Left kidney (tissue), 8 donors: ENCODE data around the gene RHOT1. TPM values are rescaled to one million over a fixed set of nuclear protein-coding genes. Genes with fewer than 3 reads are reported as not detected.
"Not testable (repeated sequence)": the region's sequence is repeated elsewhere in the genome, so short reads cannot be mapped to it uniquely, and the experiment has no call there.

Experiments
- DNase-seq: peaks from one replicate; pipeline ENCODE4 v3.0.0-alpha.2; 2013
- long read RNA-seq, 8 donors: transcript quantifications; one replicate each; lab custom pipeline, GENCODE V29; 2026
- polyA plus RNA-seq: library from polyadenylated mRNA; unstranded; fragments of 120-200 nt; gene quantifications from one replicate; pipeline ENCODE4 v1.2.1, GENCODE V29; 2013; ENCODE audit not compliant: insufficient read length

The RHOT1 gene
- 61.7 TPM for polyA plus RNA-seq
- long read RNA-seq, donor 1, transcript RHOT1-201 (19 exons, 3,133 nt), result major isoform, 7 of 11 reads
- long read RNA-seq, donor 1, partial matches to known transcripts, result 0 of 11 reads
- long read RNA-seq, donor 1, other reads (novel, unspliced or antisense), result 0 of 11 reads
- long read RNA-seq, donor 2, partial matches to known transcripts, result 8 of 17 reads
- long read RNA-seq, donor 2, other reads (novel, unspliced or antisense), result 0 of 17 reads
- long read RNA-seq, donor 3, partial matches to known transcripts, result 0 of 8 reads
- long read RNA-seq, donor 3, other reads (novel, unspliced or antisense), result 0 of 8 reads
- long read RNA-seq, donor 4, result 0 reads
- long read RNA-seq, donor 5, transcript RHOT1-201 (19 exons, 3,133 nt), result major isoform, 8 of 19 reads
- long read RNA-seq, donor 5, transcript RHOT1-205 (20 exons, 2,516 nt), result minor isoform, 6 of 19 reads
- long read RNA-seq, donor 5, partial matches to known transcripts, result 0 of 19 reads
- long read RNA-seq, donor 5, other reads (novel, unspliced or antisense), result 0 of 19 reads
- long read RNA-seq, donor 6, partial matches to known transcripts, result 6 of 11 reads
- long read RNA-seq, donor 6, other reads (novel, unspliced or antisense), result 0 of 11 reads
- long read RNA-seq, donor 7, transcript RHOT1-201 (19 exons, 3,133 nt), result major isoform, 8 of 12 reads
- long read RNA-seq, donor 7, partial matches to known transcripts, result 0 of 12 reads
- long read RNA-seq, donor 7, other reads (novel, unspliced or antisense), result 0 of 12 reads
- long read RNA-seq, donor 8, transcript RHOT1-201 (19 exons, 3,133 nt), result major isoform, 9 of 13 reads
- long read RNA-seq, donor 8, partial matches to known transcripts, result 0 of 13 reads
- long read RNA-seq, donor 8, other reads (novel, unspliced or antisense), result 0 of 13 reads

DNA sequence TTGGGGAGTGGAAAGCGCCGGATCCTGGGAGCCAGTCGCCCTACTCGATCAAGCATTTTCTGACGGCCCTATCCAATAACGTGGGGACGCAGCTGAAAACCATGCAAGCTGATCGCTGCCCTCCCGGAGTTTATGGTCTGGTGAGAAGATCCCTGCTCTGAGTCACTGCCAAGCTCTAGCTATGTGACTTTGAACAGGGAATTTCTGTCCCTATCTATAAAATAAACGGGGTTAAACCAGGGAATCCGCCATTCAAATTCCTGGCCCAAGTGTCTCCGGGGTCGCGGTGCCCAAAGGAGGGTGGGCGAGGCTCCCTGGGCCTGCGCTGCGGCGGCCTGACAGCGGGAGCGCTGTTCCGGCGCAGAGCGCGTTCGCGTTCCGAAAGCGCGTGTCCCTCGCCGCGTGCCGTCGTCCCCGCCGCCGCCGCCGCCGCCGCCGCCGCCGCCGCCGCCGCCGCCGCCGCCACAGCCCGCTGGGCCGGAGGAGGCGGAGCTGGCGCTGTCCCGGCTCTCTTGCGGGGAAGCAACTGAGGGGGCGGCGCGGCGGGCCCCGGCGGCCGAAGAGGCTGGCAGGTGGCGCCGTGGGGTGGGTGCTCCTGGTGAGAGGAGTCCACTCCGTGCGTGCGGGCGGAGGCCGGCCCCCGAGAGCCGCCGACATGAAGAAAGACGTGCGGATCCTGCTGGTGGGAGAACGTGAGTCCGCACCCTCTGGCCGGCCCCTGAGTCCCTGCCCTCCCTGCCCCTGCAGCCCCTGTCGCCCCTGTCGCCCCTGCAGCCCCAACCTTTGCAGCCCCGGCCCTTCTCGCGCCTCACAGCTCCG is at the start of gene RHOT1:
Gene RHOT1, plus strand, starts transcription at position 465 of the 819 bp plus-strand sequence. Its CDS starts 191 bp downstream, at position 656.
- peak; percentile 74 for DNase-seq

GRCh38 chr17:32099686-32100085 is 42.6 kb upstream of the RHOT1 start:
- no peak for DNase-seq

DNA sequence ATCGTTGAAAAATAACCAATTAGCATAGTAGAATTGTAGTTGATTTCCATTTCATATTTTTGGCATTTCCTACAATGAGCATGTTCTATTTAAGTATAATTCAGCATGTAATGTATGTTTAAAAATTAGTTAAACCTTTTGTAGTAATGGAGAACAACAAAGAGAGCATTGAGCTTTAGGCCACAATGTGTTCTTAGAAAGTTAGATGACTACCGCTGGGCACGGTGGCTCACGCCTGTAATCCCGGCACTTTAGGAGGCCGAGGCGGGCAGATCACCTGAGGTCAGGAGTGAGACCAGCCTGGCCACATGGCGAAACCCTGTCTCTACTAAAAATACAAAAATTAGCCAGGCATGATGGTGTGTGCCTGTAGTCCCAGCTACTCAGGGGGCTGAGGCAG is 42.0 kb upstream of the RHOT1 start:
- not testable (repeated sequence) for DNase-seq

- no peak for DNase-seq
These were observed 41.2 kb upstream of the RHOT1 start for GRCh38 chr17:32100971-32101631.

- no peak for DNase-seq
These were observed 40.1 kb upstream of the RHOT1 start for GRCh38 chr17:32102172-32102571.

- DNase-seq, result no peak
These were observed 39.6 kb upstream of the RHOT1 start for GRCh38 chr17:32102646-32103186.

DNA sequence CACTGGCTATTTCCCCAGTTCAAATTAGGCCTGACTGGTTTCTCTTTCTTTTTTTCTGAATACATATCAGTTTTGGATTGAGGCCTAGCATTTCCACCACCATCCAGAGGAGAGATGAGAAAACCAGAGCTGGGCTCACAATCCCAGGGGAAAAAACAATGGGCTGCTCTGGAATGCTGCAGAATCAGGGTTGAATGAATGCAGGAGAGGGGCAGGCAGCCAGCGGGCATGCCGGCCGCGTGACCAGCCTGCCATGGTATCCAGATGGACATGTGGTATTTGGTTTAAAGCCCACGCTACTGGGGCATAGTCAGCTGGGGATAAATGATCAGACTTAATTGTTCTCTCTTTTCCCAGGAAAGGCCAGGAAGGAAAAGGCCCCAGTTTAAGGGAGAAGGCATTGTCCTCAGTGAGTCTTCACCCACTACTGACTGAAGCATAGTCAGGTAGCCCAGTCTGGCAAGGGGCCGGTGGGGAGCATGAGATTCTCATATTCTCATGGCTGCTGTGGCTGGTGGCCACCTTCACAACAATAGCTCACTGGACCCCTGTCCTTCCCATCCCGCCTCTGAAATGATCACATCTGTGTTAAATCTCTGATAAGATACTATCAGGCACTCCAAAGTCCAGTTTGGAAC is 38.7 kb upstream of the RHOT1 start:
- no peak for DNase-seq

- no peak for DNase-seq
These were observed 38.1 kb upstream of the RHOT1 start for GRCh38 chr17:32104158-32104557.

DNA sequence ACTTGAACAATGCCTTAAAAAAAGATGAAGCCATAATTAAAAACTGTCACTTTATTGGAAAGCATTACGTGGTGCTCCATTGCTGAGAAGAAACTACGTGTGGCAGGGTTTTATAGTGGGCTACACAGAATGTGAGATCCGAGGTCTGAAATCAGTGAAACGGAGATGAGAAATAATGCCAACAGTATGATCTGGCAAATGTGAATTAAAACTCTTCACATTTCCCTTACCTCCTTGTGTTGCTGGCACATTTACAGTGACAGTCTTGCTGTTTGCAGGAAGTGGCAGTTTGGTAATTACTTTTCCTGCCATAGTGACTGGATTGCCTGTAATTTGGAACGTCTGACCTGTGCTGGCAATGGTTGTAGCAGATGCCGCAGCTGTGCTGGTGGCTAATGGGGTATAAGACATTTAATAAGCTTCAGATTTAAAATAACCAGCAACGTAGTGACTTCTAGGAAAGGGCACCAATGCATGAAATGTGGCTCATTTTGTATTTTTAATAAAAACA is 35.8 kb upstream of the RHOT1 start:
- DNase-seq, result not testable (repeated sequence)

GRCh38 chr17:32107194-32107593 is 35.1 kb upstream of the RHOT1 start:
- not testable (repeated sequence) for DNase-seq

DNA sequence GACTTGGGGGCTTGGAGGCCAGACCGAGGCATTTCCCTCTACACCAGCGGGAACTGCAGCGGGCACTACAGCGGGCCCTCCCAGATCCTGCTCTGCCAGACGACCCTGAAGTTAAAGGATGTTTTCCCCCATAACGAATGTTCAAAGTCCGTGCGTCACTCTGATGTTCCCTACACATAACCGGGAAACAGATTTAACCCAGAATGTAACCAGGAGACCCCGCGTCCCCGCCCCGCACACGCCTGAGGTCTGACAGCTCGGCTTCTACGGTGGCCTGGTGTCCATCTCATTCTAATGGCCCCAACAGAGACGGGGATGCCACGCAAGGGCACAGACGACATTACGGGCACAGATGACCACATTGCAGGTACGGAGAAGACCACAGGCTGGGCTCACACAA is 31.7 kb upstream of the RHOT1 start:
- DNase-seq, result no peak

DNA sequence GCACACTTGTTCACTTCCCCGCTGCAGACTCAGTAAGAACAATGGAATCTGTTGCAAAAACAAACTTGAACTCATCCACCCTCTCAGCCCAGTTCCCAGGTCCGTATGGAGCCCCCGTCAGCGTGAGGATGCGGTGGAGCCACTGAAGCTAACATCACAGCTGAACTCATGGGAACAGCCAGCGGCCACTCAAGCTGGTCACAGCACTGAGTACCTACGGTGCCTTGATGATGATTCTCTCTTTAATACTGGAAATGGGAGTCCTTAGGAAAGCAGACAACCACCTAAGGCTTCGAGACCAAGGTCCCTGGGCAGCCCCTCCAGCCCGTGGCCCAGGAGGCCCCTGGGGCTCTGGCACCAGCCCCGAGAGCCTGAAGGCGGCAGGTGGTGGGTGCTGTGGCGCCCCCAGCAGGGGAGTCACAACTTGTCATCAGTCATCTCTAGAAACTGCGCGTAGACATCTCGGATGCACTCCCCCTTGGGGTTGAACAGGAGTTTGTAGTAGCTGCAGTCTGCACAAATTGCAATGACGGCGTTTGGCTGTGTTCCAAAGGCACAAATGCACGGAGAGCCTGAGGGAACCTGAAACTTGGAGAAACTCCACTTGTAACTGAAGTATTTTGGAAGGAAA is 31.0 kb upstream of the RHOT1 start:
- DNase-seq, result peak; percentile 78

GRCh38 chr17:32112416-32112815 is 29.9 kb upstream of the RHOT1 start:
- DNase-seq, result no peak

DNA sequence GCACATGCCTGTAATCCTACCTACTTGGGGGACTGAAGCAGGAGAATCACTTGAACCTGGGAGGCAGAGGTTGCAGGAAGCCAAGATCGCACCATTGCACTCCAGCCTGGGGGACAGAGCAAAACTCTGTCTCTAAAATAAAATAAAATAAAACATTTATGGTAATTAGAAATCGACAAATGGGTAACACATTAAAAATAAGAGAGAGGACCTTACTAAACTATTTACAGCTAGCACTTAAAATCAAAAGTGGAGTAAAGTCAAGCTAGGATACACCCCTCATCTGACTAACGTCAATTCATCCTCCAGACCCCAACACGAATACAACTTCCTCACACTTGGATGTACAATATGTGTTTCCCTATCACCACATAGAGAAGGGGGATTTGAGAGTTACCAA is 27.8 kb upstream of the RHOT1 start:
- no peak for DNase-seq

DNA sequence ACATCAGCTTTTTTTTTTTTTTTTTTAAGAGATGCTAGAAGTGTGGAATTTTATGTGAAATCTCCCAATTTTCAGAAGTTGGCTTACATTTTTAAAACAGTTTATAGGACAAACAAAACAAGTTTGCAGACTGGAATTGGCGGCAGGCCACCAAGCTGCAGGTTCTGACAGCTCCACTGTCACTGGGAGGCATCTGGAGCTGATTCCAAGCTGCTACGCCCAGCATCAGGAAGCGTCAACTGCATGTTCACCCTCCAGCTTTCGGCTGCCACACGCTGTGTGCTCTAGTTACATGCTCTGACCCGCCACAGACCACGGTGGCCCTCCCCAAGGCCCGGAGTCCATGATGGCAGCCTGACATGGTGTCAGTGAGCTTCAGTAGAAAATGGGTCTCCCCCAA is 26.8 kb upstream of the RHOT1 start:
- DNase-seq, result not testable (repeated sequence)

DNA sequence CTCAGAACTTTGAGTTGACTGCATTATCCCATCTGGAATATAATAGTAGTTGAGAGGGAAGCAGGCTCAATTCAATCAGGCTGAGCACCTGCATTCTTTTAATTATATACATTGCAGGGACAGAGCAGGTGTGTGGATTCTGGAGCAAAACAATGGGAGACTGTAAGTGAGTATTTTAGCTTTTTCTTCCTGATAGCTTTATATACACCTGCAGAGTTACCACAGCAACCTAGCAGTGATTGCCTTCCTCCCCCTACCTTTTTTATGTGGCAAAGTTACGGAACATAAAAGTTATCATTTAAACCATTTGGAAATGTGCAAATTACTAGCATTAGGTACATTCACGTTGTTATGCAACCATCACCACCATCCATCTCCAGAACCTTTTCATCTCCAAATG is 25.4 kb upstream of the RHOT1 start:
- DNase-seq, result no peak

- no peak for DNase-seq
These were observed 24.9 kb upstream of the RHOT1 start for GRCh38 chr17:32117399-32117798.

DNA sequence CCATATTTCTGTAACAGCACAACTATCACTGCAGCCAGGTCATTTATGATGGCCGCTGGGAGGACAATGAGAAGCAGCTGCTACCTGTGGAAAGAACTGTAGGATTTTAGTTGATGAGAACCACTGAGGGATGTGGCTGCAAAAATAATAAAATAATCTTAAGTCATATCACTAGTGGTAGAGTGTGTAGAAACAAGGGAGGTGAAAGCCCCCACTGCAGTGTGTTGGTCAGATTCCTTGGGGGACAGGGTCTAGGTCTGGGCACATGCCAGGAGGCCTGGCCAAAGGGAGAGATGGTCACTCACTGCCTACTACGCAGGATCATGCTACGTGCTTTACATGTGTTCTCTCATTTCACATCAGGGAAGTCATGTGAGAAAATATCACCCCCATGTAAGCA is 24.2 kb upstream of the RHOT1 start:
- DNase-seq, result not testable (repeated sequence)

DNA sequence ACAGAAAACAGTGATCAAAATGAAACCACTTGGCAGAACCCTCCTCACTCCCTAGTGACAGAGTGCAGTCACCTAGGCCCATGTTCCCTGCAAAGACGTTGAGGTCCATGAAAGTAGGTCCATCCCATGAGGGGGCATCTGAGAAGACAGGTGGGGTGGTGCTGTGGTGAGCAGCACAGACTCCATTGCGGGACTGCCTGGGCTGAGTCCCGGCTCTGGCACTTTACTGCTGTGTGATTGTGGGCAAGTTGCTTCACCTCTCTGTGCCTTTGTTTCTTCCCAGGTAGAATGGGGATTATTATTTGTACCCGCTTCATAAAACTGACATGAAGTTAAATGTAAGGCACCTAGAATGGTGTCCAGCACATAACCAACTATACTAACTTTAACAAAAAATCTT is 23.5 kb upstream of the RHOT1 start:
- DNase-seq, result no peak

DNA sequence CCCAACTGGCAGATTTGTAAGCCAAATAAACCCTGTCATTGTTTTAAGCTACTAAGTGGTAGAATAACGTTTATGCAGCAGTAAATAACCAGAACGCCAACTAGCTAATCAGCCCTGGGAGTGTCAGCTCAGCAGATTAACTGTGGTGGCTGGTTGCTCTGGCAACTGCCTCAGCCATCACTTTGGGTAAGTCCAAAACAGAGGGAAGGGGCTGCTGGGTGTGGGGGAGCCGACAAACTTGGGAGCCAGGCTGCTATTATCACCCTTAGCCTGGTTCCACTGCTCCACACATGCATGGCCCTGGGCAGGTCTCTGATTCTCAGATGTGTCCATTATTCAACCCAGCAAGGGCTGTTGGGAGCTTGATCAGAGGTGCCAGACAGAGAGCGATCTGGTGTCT is 22.2 kb upstream of the RHOT1 start:
- no peak for DNase-seq
